WTC11 (cell line): ENCODE measurements around the gene RASA2. TPM values are rescaled to one million over a fixed set of nuclear protein-coding genes. Genes with fewer than 3 reads are reported as not detected.

Experiments
- ATAC-seq: fragments of 200-7000 bp; cut with Tn5 transposase; 2 replicates; pipeline ENCODE4 v1.10.0; 2021; ENCODE audit warnings: mild to moderate bottlenecking, moderate library complexity
- CTCF ChIA-PET: fragments of 300-600 bp; sonication (Branson Sonifier 250); formaldehyde crosslinking; loops from one replicate; lab custom pipeline; 2021; ENCODE audit warnings: antibody characterized with exemption; lab: Charles Lee
- POLR2A ChIA-PET: fragments of 350-600 bp; sonication (Branson Sonifier 250); formaldehyde crosslinking; loops from one replicate; lab custom pipeline; 2021; ENCODE audit warnings: antibody characterized with exemption; lab: Charles Lee
- DNase-seq: peaks from one replicate; pipeline ENCODE4 v3.0.0; 2021; ENCODE audit warnings: low spot score
- H3K27ac Mint-ChIP-seq: 2 replicates; pipeline ENCODE4 v1.8.0; 2021; ENCODE audit warnings: mixed read lengths
- H3K27me3 Mint-ChIP-seq: 2 replicates; pipeline ENCODE4 v1.8.0; 2021; ENCODE audit warnings: low read depth, mild to moderate bottlenecking, moderate library complexity, mixed read lengths
- H3K36me3 Mint-ChIP-seq: 2 replicates; pipeline ENCODE4 v1.8.0; 2021; ENCODE audit warnings: mixed read lengths
- H3K4me1 Mint-ChIP-seq: 2 replicates; pipeline ENCODE4 v1.8.0; 2022; ENCODE audit warnings: mixed read lengths
- H3K4me3 Mint-ChIP-seq: 2 replicates; pipeline ENCODE4 v1.8.0; 2021; ENCODE audit warnings: mild to moderate bottlenecking, moderate library complexity, mixed read lengths
- H3K9me3 Mint-ChIP-seq: 2 replicates; pipeline ENCODE4 v1.8.0; 2021; ENCODE audit warnings: mixed read lengths
- ATF1 ChIP-seq: sonication (generic); formaldehyde crosslinking; IDR thresholded peaks from 2 replicates; pipeline ENCODE4 v1.8.1; 2023; ENCODE audit warnings: mild to moderate bottlenecking, moderate library complexity, missing genetic modification reagents
- ELF4 ChIP-seq: sonication (generic); formaldehyde crosslinking; IDR thresholded peaks from 2 replicates; pipeline ENCODE4 v1.8.1; 2022; ENCODE audit warnings: low read depth, mild to moderate bottlenecking, moderate library complexity, missing genetic modification reagents
- ESRRA ChIP-seq: sonication (generic); formaldehyde crosslinking; IDR thresholded peaks from 2 replicates; pipeline ENCODE4 v1.8.1; 2022; ENCODE audit warnings: mild to moderate bottlenecking, missing genetic modification reagents, borderline replicate concordance
- FOXK1 ChIP-seq: sonication (generic); formaldehyde crosslinking; IDR thresholded peaks from 2 replicates; pipeline ENCODE4 v1.8.0; 2022; ENCODE audit warnings: mild to moderate bottlenecking, moderate library complexity, missing genetic modification reagents
- JUN ChIP-seq: sonication (generic); formaldehyde crosslinking; IDR thresholded peaks from 2 replicates; pipeline ENCODE4 v1.8.0; 2023; ENCODE audit warnings: mild to moderate bottlenecking, missing genetic modification reagents
- MXD4 ChIP-seq: fragments of 250-450 bp; sonication (Bioruptor Pico); IDR thresholded peaks from 2 replicates; pipeline ENCODE4 v1.8.0; 2021; ENCODE audit warnings: mild to moderate bottlenecking, moderate library complexity, borderline replicate concordance
- OVOL2 ChIP-seq: fragments of 250-450 bp; sonication (Bioruptor Pico); IDR thresholded peaks from 2 replicates; pipeline ENCODE4 v1.9.0; 2021; ENCODE audit warnings: mild to moderate bottlenecking, borderline replicate concordance
- TCF7 ChIP-seq: sonication (generic); formaldehyde crosslinking; IDR thresholded peaks from 2 replicates; pipeline ENCODE4 v1.8.0; 2022; ENCODE audit warnings: mild to moderate bottlenecking, low read depth, missing genetic modification reagents, moderate library complexity
- TEAD1 ChIP-seq: sonication (generic); formaldehyde crosslinking; IDR thresholded peaks from 2 replicates; pipeline ENCODE4 v1.8.0; 2022; ENCODE audit warnings: mild to moderate bottlenecking, missing genetic modification reagents
- ZNF232 ChIP-seq: sonication (generic); formaldehyde crosslinking; IDR thresholded peaks from 2 replicates; pipeline ENCODE4 v1.8.0; 2022; ENCODE audit warnings: mild to moderate bottlenecking, missing genetic modification reagents
- ZNF317 ChIP-seq: sonication (generic); formaldehyde crosslinking; IDR thresholded peaks from 2 replicates; pipeline ENCODE4 v1.8.1; 2023; ENCODE audit warnings: low read depth, mild to moderate bottlenecking, moderate library complexity, missing genetic modification reagents, borderline replicate concordance
- total RNA-seq: library from RNA; stranded (reverse); gene quantifications from 3 replicates; pipeline ENCODE4 v1.2.3, GENCODE V29; 2021
- TF ChIP-seq, protein P1 (sequence below): sonication (generic); formaldehyde crosslinking; IDR thresholded peaks from 2 replicates; pipeline ENCODE4 v1.8.0; 2023; ENCODE audit warnings: mild to moderate bottlenecking, missing genetic modification reagents
- TF ChIP-seq, protein P2 (sequence below): sonication (generic); formaldehyde crosslinking; IDR thresholded peaks from 2 replicates; pipeline ENCODE4 v1.8.1; 2022; ENCODE audit warnings: missing genetic modification reagents, borderline replicate concordance
- TF ChIP-seq, protein P3 (sequence below): sonication (generic); formaldehyde crosslinking; IDR thresholded peaks from 2 replicates; pipeline ENCODE4 v1.8.1; 2022; ENCODE audit warnings: mild to moderate bottlenecking, missing genetic modification reagents, moderate library complexity, borderline replicate concordance

Gene RASA2
- total RNA-seq, 1 experiment from 2014 or later: 13.9 TPM

DNA sequence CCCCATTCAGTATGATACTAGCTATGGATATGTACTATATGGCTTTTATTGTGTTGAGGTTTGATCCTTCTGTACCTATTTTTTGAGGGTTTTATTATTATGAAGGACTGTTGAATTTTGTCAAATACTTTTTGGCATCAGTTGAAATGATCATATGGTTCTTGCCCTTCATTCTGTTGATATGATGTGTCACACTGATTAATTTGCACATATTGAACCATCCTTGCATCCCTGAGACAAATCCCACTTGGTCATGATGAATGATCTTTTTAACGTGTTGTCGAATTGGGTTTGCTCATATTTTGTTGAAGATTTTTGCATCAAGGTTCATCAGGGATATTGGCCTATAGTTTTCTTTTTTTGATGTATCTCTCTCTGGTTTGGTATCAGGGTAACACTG lies 61.0 kb downstream of the RASA2 start:
- TF ChIP-seq ESRRA: no peak
- TF ChIP-seq, protein P1, sequence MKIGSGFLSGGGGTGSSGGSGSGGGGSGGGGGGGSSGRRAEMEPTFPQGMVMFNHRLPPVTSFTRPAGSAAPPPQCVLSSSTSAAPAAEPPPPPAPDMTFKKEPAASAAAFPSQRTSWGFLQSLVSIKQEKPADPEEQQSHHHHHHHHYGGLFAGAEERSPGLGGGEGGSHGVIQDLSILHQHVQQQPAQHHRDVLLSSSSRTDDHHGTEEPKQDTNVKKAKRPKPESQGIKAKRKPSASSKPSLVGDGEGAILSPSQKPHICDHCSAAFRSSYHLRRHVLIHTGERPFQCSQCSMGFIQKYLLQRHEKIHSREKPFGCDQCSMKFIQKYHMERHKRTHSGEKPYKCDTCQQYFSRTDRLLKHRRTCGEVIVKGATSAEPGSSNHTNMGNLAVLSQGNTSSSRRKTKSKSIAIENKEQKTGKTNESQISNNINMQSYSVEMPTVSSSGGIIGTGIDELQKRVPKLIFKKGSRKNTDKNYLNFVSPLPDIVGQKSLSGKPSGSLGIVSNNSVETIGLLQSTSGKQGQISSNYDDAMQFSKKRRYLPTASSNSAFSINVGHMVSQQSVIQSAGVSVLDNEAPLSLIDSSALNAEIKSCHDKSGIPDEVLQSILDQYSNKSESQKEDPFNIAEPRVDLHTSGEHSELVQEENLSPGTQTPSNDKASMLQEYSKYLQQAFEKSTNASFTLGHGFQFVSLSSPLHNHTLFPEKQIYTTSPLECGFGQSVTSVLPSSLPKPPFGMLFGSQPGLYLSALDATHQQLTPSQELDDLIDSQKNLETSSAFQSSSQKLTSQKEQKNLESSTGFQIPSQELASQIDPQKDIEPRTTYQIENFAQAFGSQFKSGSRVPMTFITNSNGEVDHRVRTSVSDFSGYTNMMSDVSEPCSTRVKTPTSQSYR: no peak
- TF ChIP-seq FOXK1 (CRISPR knock-in tag): no peak
- no peak for TF ChIP-seq MXD4 (CRISPR knock-in tag)
- TF ChIP-seq OVOL2 (CRISPR knock-in tag): no peak
- TF ChIP-seq JUN: no peak
- ATAC-seq: no peak
- Mint-ChIP-seq H3K27me3 (no peaks in the 10 kb centered on the region), H3K4me3 (no peak overlapping the region), H3K27ac (no peak overlapping the region), H3K9me3 (peaks cover 16% of the 10 kb centered on the region), H3K4me1 (no peaks in the 10 kb centered on the region), H3K36me3 (peaks cover 37% of the 10 kb centered on the region)
- POLR2A ChIA-PET: no interaction called here
- no peak for DNase-seq
- CTCF ChIA-PET: interaction anchor here (2.7 kb wide), 1 partner anchor 88 kb away, joined by 8 read pairs; no protein-coding TSS in a partner anchor

DNA sequence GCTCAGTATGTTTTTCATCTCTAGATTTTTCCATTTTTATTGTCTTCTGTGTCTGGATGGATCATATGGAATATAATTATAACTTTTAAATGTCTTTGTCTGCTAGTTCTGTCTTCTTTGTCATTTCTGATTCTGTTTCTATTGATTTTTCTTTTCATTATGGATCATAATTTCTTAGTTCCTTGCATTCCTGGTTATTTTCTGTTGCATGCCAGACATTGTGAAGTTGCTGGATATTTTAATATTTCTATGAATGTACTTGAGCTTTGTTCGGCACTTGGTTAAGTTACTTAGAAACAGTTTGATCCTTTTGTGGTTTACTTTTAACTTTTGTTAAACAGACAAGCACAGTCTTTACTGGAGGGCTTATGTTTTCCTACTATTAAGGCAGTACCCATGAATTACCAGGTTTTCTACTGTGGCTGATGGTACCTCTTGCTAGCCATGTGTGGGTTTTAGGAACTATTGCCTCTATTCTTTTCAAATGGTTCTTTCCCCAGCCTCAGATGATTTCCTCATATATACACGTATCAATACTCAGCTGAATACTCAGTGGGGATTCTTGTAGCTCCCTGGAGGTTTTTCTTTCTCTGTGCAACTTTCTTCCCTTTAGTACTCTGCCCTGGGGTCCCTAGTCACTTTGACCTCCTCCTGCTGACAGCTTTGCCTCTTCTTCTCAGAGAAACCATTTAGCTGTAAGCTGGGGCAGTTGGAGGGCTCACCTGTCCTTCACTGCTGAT lies 64.3 kb downstream of the RASA2 start:
- CTCF ChIA-PET: no interaction called here
- ATAC-seq: no peak
- TF ChIP-seq, protein P1: no peak
- TF ChIP-seq, protein P2, sequence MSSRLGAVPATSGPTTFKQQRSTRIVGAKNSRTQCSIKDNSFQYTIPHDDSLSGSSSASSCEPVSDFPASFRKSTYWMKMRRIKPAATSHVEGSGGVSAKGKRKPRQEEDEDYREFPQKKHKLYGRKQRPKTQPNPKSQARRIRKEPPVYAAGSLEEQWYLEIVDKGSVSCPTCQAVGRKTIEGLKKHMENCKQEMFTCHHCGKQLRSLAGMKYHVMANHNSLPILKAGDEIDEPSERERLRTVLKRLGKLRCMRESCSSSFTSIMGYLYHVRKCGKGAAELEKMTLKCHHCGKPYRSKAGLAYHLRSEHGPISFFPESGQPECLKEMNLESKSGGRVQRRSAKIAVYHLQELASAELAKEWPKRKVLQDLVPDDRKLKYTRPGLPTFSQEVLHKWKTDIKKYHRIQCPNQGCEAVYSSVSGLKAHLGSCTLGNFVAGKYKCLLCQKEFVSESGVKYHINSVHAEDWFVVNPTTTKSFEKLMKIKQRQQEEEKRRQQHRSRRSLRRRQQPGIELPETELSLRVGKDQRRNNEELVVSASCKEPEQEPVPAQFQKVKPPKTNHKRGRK (CRISPR knock-in tag): no peak
- TF ChIP-seq TCF7 (no peak), ELF4 (CRISPR knock-in tag) (no peak), ZNF317 (no peak), TEAD1 (CRISPR knock-in tag) (no peak), ZNF232 (CRISPR knock-in tag) (no peak), ATF1 (no peak)
- TF ChIP-seq, protein P3, sequence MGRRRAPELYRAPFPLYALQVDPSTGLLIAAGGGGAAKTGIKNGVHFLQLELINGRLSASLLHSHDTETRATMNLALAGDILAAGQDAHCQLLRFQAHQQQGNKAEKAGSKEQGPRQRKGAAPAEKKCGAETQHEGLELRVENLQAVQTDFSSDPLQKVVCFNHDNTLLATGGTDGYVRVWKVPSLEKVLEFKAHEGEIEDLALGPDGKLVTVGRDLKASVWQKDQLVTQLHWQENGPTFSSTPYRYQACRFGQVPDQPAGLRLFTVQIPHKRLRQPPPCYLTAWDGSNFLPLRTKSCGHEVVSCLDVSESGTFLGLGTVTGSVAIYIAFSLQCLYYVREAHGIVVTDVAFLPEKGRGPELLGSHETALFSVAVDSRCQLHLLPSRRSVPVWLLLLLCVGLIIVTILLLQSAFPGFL (CRISPR knock-in tag): no peak

More for the DNA sequence above, 64.3 kb downstream of the RASA2 start:
- Mint-ChIP-seq H3K27me3 (no peaks in the 10 kb centered on the region), H3K27ac (no peak overlapping the region), H3K9me3 (peaks cover 12% of the 10 kb centered on the region), H3K4me1 (no peaks in the 10 kb centered on the region), H3K4me3 (no peak overlapping the region), H3K36me3 (peaks cover 17% of the 10 kb centered on the region)
- POLR2A ChIA-PET: interaction anchor here (0.6 kb wide), 1 partner anchor 85 kb away, joined by 10 read pairs; no protein-coding TSS in a partner anchor
- DNase-seq: no peak
